BE2C (cell line): Measurements from ENCODE around the gene SNN.

ENCODE experiments used
- DNase-seq: peaks from one replicate; pipeline ENCODE4 v3.0.0-alpha.2; 2020
- H3K27me3 ChIP-seq: fragments of 250-450 bp; sonication (Bioruptor Pico); 2 replicates; pipeline ENCODE4 v1.5.1; 2020; ENCODE audit warnings: mild to moderate bottlenecking
- H3K36me3 ChIP-seq: fragments of 250-450 bp; sonication (Bioruptor Pico); 2 replicates; pipeline ENCODE4 v1.5.1; 2020; ENCODE audit warnings: mild to moderate bottlenecking
- H3K4me1 ChIP-seq: fragments of 250-450 bp; sonication (Bioruptor Pico); 2 replicates; pipeline ENCODE4 v1.5.1; 2020
- H3K4me3 ChIP-seq: 2 replicates; pipeline ENCODE4 v1.5.1; 2011; ENCODE audit warnings: low read depth, low read length
- H3K9me3 ChIP-seq: fragments of 250-450 bp; sonication (Bioruptor Pico); 2 replicates; pipeline ENCODE4 v1.5.1; 2020
- TF ChIP-seq, protein P1 (sequence below): IDR thresholded peaks from 2 replicates; pipeline ENCODE4 v1.5.1; 2012; ENCODE audit warnings: mild to moderate bottlenecking, low read depth, low read length

Gene SNN

DNA sequence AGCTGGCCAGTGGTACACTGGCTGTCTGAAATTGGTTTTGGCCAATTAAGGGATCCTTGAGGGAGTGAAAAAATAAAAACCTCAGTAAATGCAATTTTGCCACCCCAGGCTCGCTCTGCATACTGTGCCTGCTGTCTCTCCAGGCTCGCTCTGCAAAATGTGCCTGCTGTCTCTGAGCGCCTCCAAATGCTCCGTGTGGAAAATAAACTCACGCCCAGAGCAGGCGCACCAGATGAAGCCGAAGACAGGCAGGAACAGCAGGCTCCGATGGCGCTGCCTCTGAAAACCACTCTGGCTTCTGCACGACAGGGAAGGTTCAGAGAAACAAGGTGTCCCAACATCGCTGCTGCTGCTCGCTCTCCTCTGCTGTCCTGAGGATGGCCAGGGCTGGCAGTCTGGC lies 29.1 kb downstream of the SNN start:
- Histone ChIP-seq H3K9me3 (no peaks in the 10 kb centered on the region), H3K27me3 (no peaks in the 10 kb centered on the region), H3K36me3 (peaks cover 10% of the 10 kb centered on the region), H3K4me1 (no peaks in the 10 kb centered on the region), H3K4me3 (no peak overlapping the region)
- no peak for DNase-seq
- TF ChIP-seq, protein P1, sequence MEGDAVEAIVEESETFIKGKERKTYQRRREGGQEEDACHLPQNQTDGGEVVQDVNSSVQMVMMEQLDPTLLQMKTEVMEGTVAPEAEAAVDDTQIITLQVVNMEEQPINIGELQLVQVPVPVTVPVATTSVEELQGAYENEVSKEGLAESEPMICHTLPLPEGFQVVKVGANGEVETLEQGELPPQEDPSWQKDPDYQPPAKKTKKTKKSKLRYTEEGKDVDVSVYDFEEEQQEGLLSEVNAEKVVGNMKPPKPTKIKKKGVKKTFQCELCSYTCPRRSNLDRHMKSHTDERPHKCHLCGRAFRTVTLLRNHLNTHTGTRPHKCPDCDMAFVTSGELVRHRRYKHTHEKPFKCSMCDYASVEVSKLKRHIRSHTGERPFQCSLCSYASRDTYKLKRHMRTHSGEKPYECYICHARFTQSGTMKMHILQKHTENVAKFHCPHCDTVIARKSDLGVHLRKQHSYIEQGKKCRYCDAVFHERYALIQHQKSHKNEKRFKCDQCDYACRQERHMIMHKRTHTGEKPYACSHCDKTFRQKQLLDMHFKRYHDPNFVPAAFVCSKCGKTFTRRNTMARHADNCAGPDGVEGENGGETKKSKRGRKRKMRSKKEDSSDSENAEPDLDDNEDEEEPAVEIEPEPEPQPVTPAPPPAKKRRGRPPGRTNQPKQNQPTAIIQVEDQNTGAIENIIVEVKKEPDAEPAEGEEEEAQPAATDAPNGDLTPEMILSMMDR: no peak

DNA sequence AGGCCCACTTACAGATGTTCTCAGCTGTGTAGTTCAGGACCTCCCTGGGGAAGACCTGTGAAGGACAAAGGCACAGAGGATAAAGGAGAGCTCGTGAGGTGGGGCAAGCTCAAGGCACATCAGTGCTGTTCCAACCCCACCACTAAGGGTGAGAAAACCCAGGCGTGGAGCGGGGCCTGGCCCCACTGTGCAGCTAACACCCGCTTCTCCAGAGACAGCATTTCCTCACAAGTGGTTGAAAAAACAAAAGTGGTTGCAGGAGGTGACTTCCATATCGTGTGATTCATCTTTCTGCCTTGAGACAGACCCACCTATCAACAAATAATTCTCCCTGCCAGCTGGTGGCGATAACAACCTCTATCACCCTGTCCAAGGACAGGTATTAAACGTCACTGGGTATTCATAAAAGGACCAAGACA lies 30.0 kb downstream of the SNN start:
- no peaks in the 10 kb centered on the region for H3K9me3 ChIP-seq
- no peak for DNase-seq
- H3K4me1 ChIP-seq: no peaks in the 10 kb centered on the region
- no peaks in the 10 kb centered on the region for H3K27me3 ChIP-seq
- H3K4me3 ChIP-seq: no peak overlapping the region
- H3K36me3 ChIP-seq: peaks cover 10% of the 10 kb centered on the region
- TF ChIP-seq, protein P1: peak; percentile 24

DNA sequence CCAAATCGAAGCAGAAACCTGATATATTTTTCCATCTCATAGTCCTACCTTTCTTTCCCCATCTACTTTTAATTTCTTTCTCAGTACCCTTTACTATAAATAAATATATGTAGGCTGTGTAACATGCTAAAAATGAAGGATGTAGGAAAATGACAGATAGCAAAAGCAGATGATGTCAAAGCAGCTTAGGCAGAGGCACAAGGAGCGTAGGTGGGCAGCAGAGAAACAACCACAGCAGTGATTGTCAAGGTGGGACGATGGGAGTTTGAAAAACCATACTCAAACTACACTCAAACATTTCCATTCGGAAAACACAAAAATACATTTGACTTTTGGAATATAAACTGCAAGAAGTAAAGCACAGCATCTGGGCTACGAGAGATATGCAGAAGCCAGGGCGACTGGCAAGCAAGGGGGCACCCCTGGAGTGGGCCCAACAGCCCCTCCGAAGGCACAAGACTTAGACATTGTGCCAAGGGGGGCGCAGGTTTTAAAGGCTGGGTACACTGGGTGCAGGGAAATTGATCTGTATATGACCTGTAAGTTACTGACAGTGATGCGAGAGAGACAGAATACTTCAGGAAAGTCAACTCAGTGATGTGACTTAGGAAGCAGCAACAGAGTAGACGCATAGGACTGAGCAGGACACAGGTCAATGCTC lies 31.1 kb downstream of the SNN start:
- DNase-seq: no peak
- Histone ChIP-seq H3K4me1 (no peaks in the 10 kb centered on the region), H3K9me3 (no peaks in the 10 kb centered on the region), H3K36me3 (peaks cover 13% of the 10 kb centered on the region), H3K27me3 (no peaks in the 10 kb centered on the region), H3K4me3 (no peak overlapping the region)
- TF ChIP-seq, protein P1: no peak

DNA sequence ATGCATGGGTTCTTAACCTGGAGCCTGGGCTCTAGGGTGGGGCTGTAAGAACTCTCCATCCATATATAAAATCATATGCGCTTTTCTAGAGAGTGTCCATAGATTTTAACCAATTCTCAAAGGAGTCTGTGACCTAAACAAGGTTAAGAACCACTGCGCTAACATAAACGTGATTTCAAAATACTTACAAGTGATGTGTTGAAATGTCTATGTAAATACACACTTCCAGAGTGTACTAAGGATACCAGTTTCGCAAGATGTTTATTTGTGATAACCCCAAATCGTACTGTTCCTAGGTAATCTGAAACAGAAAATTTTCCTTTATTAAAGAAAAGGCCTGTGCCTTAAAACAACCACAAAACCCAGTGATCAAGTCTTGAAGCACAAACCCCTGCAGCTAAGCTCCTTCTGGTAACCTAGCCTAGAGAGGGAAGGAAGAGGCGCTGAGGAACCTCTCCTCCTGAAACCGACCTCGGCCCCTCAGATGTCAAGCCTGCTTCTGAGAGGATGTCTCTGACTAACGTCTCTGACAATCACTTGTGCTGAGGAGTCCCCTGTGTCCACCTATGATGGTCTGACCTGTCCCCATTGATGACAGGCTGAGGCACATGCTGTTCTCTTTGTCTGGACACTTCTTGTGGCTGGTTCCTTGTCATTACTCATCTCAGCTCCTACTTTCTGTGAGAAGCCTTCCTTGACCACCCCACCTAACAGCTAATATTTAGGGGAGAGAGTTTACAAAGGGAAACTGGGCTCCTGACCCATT lies 32.2 kb downstream of the SNN start:
- Histone ChIP-seq H3K27me3 (no peaks in the 10 kb centered on the region), H3K4me3 (no peak overlapping the region), H3K4me1 (peaks cover 3% of the 10 kb centered on the region; the same call in 1 of the 2 replicates), H3K36me3 (peaks cover 13% of the 10 kb centered on the region), H3K9me3 (no peaks in the 10 kb centered on the region)
- DNase-seq: no peak
- TF ChIP-seq, protein P1: no peak

DNA sequence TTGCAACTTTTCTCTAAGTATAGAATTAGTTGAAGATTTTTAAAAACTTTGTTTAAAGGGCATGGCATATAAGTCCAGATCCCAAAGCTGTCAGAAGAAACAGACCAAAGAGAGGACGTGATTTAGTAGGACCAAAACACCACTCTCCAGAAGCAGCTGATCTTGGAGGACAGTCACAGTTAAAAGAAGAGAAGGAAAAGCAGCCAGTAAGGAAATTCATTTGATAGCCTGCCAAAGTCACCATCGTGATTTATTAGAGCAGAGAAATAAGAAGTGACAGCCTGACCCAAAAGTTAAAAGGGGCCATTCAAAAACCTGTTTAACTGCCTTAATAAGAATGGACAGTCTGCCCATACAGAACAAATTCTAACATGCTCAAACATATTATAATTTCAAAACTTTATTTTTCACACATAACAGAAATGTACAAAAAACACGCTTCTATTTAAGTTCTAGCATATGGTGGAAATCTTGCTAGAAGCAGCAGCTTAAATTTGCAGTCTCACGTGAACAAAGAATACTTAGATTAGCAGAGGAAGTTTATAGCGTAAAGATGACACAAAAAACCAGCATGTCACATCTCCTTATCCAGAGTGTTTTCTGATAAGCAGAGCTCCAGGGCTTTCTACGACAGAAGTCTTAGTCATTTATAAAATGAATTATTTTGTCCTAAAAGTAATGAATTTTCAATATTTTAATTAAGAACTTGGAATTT lies 37.2 kb downstream of the SNN start:
- Histone ChIP-seq H3K9me3 (no peaks in the 10 kb centered on the region), H3K36me3 (peaks cover 3% of the 10 kb centered on the region; the same call in 1 of the 2 replicates), H3K4me1 (peaks cover 3% of the 10 kb centered on the region; the same call in 1 of the 2 replicates), H3K4me3 (no peak overlapping the region), H3K27me3 (no peaks in the 10 kb centered on the region)
- TF ChIP-seq, protein P1: no peak
- no peak for DNase-seq
